Panc1 (cell line): ENCODE data around the gene ESRRG. TPM values are rescaled to one million over a fixed set of nuclear protein-coding genes. Genes with fewer than 3 reads are reported as not detected.

ENCODE experiments used
- ATAC-seq: fragments of 200-7000 bp; cut with Tn5 transposase; 2 replicates; pipeline ENCODE4 v1.9.1; 2020; ENCODE audit warnings: mild to moderate bottlenecking, moderate library complexity
- BruUV-seq: library from RNA; stranded (reverse); fragments of 400-500 nt; replicated peaks from 2 replicates; lab custom pipeline; 2021; lab: Mats Ljungman, UMichigan
- CTCF ChIA-PET: fragments of 300-600 bp; sonication (Branson Sonifier 250); formaldehyde crosslinking; loops from one replicate; lab custom pipeline; 2022; ENCODE audit warnings: antibody characterized with exemption; lab: Charles Lee
- POLR2A ChIA-PET: fragments of 300-600 bp; sonication (Branson Sonifier 250); formaldehyde crosslinking; loops from one replicate; lab custom pipeline; 2022; ENCODE audit warnings: antibody characterized with exemption; lab: Charles Lee
- DNase-seq: peaks from one replicate; pipeline ENCODE4 v3.0.0-alpha.2; 2010; ENCODE audit warnings: low read depth, low spot score
- H3K27ac ChIP-seq: 2 replicates; pipeline ENCODE4 v1.5.1; 2011; ENCODE audit warnings: mild to moderate bottlenecking, low read length, inconsistent platforms
- H3K27me3 ChIP-seq: fragments of 200-500 bp; sonication (Bioruptor generic); 2 replicates; pipeline ENCODE4 v1.6.0; 2014; ENCODE audit warnings: low read length, inconsistent platforms; ENCODE audit not compliant: control insufficient read depth, insufficient read depth
- H3K36me3 ChIP-seq: fragments of 200-500 bp; sonication (Bioruptor generic); 2 replicates; pipeline ENCODE4 v1.5.1; 2014; ENCODE audit warnings: inconsistent platforms, mild to moderate bottlenecking, low read length, moderate library complexity; ENCODE audit not compliant: control insufficient read depth, insufficient read depth
- H3K4me1 ChIP-seq: 2 replicates; pipeline ENCODE4 v1.5.1; 2011; ENCODE audit warnings: inconsistent platforms, mild to moderate bottlenecking, low read length, moderate library complexity; ENCODE audit not compliant: control insufficient read depth, insufficient read depth
- H3K4me3 ChIP-seq, 2 experiments: 2 replicates each; pipeline ENCODE4 v1.5.1; 2011 to 2012; ENCODE audit warnings: low read depth in 2 of 2, low read length in 2 of 2, mild to moderate bottlenecking in 2 of 2, inconsistent platforms in 1 of 2, moderate library complexity in 1 of 2
- H3K9me3 ChIP-seq: fragments of 200-500 bp; sonication (Bioruptor generic); 2 replicates; pipeline ENCODE4 v1.5.1; 2014; ENCODE audit warnings: low read depth, mild to moderate bottlenecking, inconsistent platforms, low read length, moderate library complexity; ENCODE audit not compliant: control insufficient read depth, insufficient read depth
- POLR2AphosphoS5 ChIP-seq: IDR thresholded peaks from 2 replicates; pipeline ENCODE4 v1.6.1; 2012; ENCODE audit warnings: mild to moderate bottlenecking, low read depth, low read length, moderate library complexity
- REST ChIP-seq, 2 experiments: IDR thresholded peaks; 2 replicates each; pipeline ENCODE4 v1.6.1; 2011 to 2012; ENCODE audit warnings: low read depth in 2 of 2, control low read depth in 1 of 2, low read length in 1 of 2, mild to moderate bottlenecking in 1 of 2, moderate library complexity in 1 of 2; ENCODE audit not compliant: insufficient read depth in 1 of 2
- SIN3A ChIP-seq: IDR thresholded peaks from 2 replicates; pipeline ENCODE4 v1.6.1; 2012; ENCODE audit warnings: low read depth, mild to moderate bottlenecking, low read length, moderate library complexity, borderline replicate concordance; ENCODE audit not compliant: insufficient read depth
- TCF7L2 ChIP-seq: IDR thresholded peaks from 2 replicates; pipeline ENCODE4 v1.6.1; 2011; ENCODE audit warnings: mild to moderate bottlenecking, low read depth, low read length, inconsistent platforms
- in situ Hi-C: cut with HindIII; loops from 2 replicates; pipeline ENCODE4 v1.10.0; 2016; ENCODE audit warnings: low sequenced_read_pairs, low pct_unique_long_range_greater_than_20kb
- intact Hi-C: fragments of 100-400 bp; cut with micrococcal nuclease; formaldehyde crosslinking; loops from one replicate; pipeline ENCODE4 v1.10.0; 2022; ENCODE audit not compliant: unreplicated experiment
- total RNA-seq: library from RNA; stranded (reverse); gene quantifications from one replicate; pipeline ENCODE4 v1.2.1, GENCODE V29; 2021; ENCODE audit not compliant: unreplicated experiment
- TF ChIP-seq, protein P1 (sequence below): fragments of 450-650 bp; IDR thresholded peaks from 2 replicates; pipeline ENCODE4 v1.5.1; 2017; ENCODE audit warnings: mild to moderate bottlenecking

The ESRRG gene
- total RNA-seq, 1 experiment from 2014 or later: not detected

DNA sequence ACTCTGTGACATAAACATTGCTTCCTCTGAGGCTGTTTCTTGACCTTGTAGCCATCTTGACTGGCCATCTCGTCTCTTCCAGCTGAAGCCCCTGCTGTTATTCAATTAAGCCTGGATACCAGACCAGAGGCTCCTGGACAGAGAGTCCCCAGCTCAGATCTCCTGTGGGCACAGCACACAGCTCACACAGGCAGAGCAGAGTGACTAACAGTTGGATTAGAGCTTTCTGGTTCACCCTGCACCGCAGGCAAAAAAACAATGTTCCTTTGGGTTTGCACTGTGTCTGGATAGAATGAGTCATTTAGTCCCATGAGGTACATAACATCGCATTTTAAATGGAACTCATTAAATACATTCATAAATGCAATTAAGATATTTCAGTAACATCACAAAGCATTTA lies 266.5 kb downstream of the ESRRG start:
- BruUV-seq: no TSS peak
- no peaks in the 10 kb centered on the region for H3K9me3 ChIP-seq
- ChIA-PET POLR2A (no interaction called here), CTCF (no interaction called here)
- H3K4me3 ChIP-seq: no peak overlapping the region
- ATAC-seq (no peak), DNase-seq (no peak)
- H3K36me3 ChIP-seq: no peaks in the 10 kb centered on the region
- intact Hi-C loops (no loop called here), in situ Hi-C loops (no loop called here)
- no peaks in the 10 kb centered on the region for H3K27me3 ChIP-seq
- no peak overlapping the region for H3K27ac ChIP-seq
- no peak for TF ChIP-seq SIN3A
- TF ChIP-seq, protein P1, sequence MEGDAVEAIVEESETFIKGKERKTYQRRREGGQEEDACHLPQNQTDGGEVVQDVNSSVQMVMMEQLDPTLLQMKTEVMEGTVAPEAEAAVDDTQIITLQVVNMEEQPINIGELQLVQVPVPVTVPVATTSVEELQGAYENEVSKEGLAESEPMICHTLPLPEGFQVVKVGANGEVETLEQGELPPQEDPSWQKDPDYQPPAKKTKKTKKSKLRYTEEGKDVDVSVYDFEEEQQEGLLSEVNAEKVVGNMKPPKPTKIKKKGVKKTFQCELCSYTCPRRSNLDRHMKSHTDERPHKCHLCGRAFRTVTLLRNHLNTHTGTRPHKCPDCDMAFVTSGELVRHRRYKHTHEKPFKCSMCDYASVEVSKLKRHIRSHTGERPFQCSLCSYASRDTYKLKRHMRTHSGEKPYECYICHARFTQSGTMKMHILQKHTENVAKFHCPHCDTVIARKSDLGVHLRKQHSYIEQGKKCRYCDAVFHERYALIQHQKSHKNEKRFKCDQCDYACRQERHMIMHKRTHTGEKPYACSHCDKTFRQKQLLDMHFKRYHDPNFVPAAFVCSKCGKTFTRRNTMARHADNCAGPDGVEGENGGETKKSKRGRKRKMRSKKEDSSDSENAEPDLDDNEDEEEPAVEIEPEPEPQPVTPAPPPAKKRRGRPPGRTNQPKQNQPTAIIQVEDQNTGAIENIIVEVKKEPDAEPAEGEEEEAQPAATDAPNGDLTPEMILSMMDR: no peak
- TF ChIP-seq POLR2AphosphoS5: no peak
- H3K4me1 ChIP-seq: no peaks in the 10 kb centered on the region

DNA sequence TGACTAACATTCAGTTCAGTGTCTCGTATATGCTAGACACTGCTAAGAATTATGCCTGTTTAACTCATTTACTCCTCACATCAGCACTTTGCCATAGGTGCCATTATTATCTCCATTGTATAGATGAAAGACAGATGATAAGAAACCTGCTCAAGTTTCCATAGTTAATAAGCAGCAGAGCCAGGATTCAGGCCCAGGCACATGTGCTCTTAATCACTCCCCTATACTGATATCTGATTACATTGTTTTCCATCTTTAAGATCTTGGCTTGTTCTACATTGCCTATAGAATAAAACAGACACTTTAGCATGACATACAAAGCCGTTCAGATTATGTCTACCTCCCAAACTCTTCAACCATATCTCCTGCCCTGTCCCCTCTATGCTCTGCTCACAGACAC lies 269.5 kb downstream of the ESRRG start:
- ChIA-PET POLR2A (no interaction called here), CTCF (no interaction called here)
- intact Hi-C loops (no loop called here), in situ Hi-C loops (no loop called here)
- H3K4me3 ChIP-seq: no peak overlapping the region
- H3K36me3 ChIP-seq: no peaks in the 10 kb centered on the region
- H3K9me3 ChIP-seq: no peaks in the 10 kb centered on the region
- no peak overlapping the region for H3K27ac ChIP-seq
- TF ChIP-seq POLR2AphosphoS5: no peak
- TF ChIP-seq REST (IDR thresholded peaks at IDR 0.05; ENCODE audit: insufficient read depth in 1 of 2, low read depth in 2 of 2, low read length in 1 of 2): no peak
- TF ChIP-seq TCF7L2: no peak
- no peak for TF ChIP-seq SIN3A
- TF ChIP-seq, protein P1: no peak
- ATAC-seq: no peak
- no peaks in the 10 kb centered on the region for H3K27me3 ChIP-seq
- BruUV-seq: no TSS peak
- H3K4me1 ChIP-seq: no peaks in the 10 kb centered on the region
- DNase-seq: no peak
